Endothelial cell of umbilical vein (primary cell): Measurements from ENCODE around the gene CCDC85B. TPM values are rescaled to one million over a fixed set of nuclear protein-coding genes. Genes with fewer than 3 reads are reported as not detected.

ENCODE experiments used
- BruUV-seq: library from RNA; stranded (reverse); fragments of 400-500 nt; replicated peaks from 2 replicates; lab custom pipeline; 2021; lab: Mats Ljungman, UMichigan
- CTCF ChIA-PET: fragments of 300-600, 350-600 bp; sonication (Branson Sonifier 250); formaldehyde crosslinking; loops from one replicate; lab custom pipeline; 2021; ENCODE audit warnings: antibody characterized with exemption, inconsistent platforms; lab: Charles Lee
- POLR2A ChIA-PET: fragments of 300-600, 350-600 bp; sonication (Branson Sonifier 250); formaldehyde crosslinking; loops from one replicate; lab custom pipeline; 2021; ENCODE audit warnings: antibody characterized with exemption, inconsistent platforms; lab: Charles Lee
- DNase-seq: peaks from one replicate; pipeline ENCODE4 v3.0.0-alpha.2; 2011; ENCODE audit warnings: low read depth, low spot score
- FAIRE-seq: peaks from 2 replicates; lab custom pipeline; 2011; peaks lifted over from hg19 to GRCh38; lab: Jason Lieb, UNC
- H2AFZ ChIP-seq: 2 replicates; pipeline ENCODE4 v1.6.0; 2012; ENCODE audit warnings: low read depth, low read length, control low read depth, inconsistent platforms
- H3K27ac ChIP-seq: 2 replicates; pipeline ENCODE4 v1.5.1; 2011; ENCODE audit warnings: low read depth, mild to moderate bottlenecking, control low read depth, low read length, moderate library complexity; ENCODE audit not compliant: insufficient read depth
- H3K27me3 ChIP-seq, 2 experiments: 2 replicates each; pipeline versions ENCODE4 v1.6.0 to v1.6.1; 2011; ENCODE audit warnings: low read length in 2 of 2, mixed read lengths in 1 of 2; ENCODE audit not compliant: control insufficient read depth in 2 of 2, insufficient read depth in 2 of 2
- H3K36me3 ChIP-seq, 2 experiments: 2 replicates in 1 of 2; 3 replicates in 1 of 2; pipeline ENCODE4 v1.5.1; 2011; ENCODE audit warnings: low read length in 2 of 2, mild to moderate bottlenecking in 1 of 2, moderate library complexity in 1 of 2; ENCODE audit not compliant: control insufficient read depth in 2 of 2, insufficient read depth in 2 of 2; ENCODE audit errors: extremely low read depth in 1 of 2
- H3K4me1 ChIP-seq: 3 replicates; pipeline ENCODE4 v1.5.1; 2011; ENCODE audit warnings: mild to moderate bottlenecking, low read length; ENCODE audit not compliant: control insufficient read depth, insufficient read depth; ENCODE audit errors: extremely low read depth
- H3K4me2 ChIP-seq: 2 replicates; pipeline ENCODE4 v1.6.1; 2011; ENCODE audit warnings: low read length, control low read depth, mixed read lengths; ENCODE audit not compliant: insufficient read depth
- H3K4me3 ChIP-seq, 3 experiments: fragments of 200-600 bp in 1 of 3; sonication (generic), shearing (Covaris generic) in 1 of 3; replicated peaks in 1 of 3; 2 replicates each; pipeline ENCODE4 v1.5.1; 2011 to 2016; ENCODE audit warnings: control low read depth in 3 of 3, low read length in 3 of 3, mild to moderate bottlenecking in 2 of 3, inconsistent platforms in 1 of 3, low read depth in 1 of 3, moderate library complexity in 1 of 3; ENCODE audit not compliant: insufficient read depth in 1 of 3
- H3K79me2 ChIP-seq: 2 replicates; pipeline ENCODE4 v1.6.0; 2012; ENCODE audit warnings: low read length, inconsistent platforms; ENCODE audit not compliant: control insufficient read depth, insufficient read depth
- H3K9ac ChIP-seq: replicated peaks from 2 replicates; pipeline ENCODE3; 2011; ENCODE audit warnings: low read length, control low read depth; ENCODE audit not compliant: insufficient read depth; ENCODE audit errors: extremely low read depth
- H3K9me1 ChIP-seq: replicated peaks from 3 replicates; pipeline ENCODE4 v1.6.0; 2011; ENCODE audit warnings: mild to moderate bottlenecking, low read length; ENCODE audit not compliant: control insufficient read depth, insufficient read depth; ENCODE audit errors: extremely low read depth
- H3K9me3 ChIP-seq: replicated peaks from 2 replicates; pipeline ENCODE4 v1.5.1; 2012; ENCODE audit warnings: low read length, inconsistent platforms; ENCODE audit not compliant: control insufficient read depth, insufficient read depth
- H4K20me1 ChIP-seq: replicated peaks from 2 replicates; pipeline ENCODE3; 2011; ENCODE audit warnings: mild to moderate bottlenecking, low read length; ENCODE audit not compliant: control insufficient read depth, insufficient read depth; ENCODE audit errors: extremely low read depth
- JUN ChIP-seq: IDR thresholded peaks from 2 replicates; pipeline ENCODE4 v1.6.1; 2011; ENCODE audit warnings: borderline replicate concordance, low read depth; ENCODE audit not compliant: insufficient read length, insufficient read depth
- MAX ChIP-seq: IDR thresholded peaks from 2 replicates; pipeline ENCODE4 v1.6.1; 2011; ENCODE audit not compliant: insufficient read depth, insufficient read length
- MYC ChIP-seq: IDR thresholded peaks from one replicate; pipeline ENCODE4 v1.6.1; 2011; ENCODE audit warnings: mild to moderate bottlenecking, low read depth, low read length
- POLR2A ChIP-seq: IDR thresholded peaks from 2 replicates; pipeline ENCODE4 v1.6.1; 2012; ENCODE audit warnings: low read depth, mild to moderate bottlenecking, control low read depth, low read length
- dilution Hi-C: fragments of 300-500 bp; cut with MboI; formaldehyde crosslinking; loops from one replicate; pipeline ENCODE4 v1.15.0; 2019; ENCODE audit warnings: low sequenced_read_pairs; ENCODE audit not compliant: extremely low pct_ligation_motif_present
- intact Hi-C: fragments of 100-400 bp; cut with micrococcal nuclease; formaldehyde crosslinking; loops from one replicate; pipeline ENCODE4 v1.10.0; 2022
- polyA plus RNA-seq, 4 experiments: library from polyadenylated mRNA; depleted of rRNA in 3 of 4; stranded (reverse) in 3 of 4; unstranded in 1 of 4; fragments of >200 nt; gene quantifications; 2 replicates each; pipeline versions ENCODE4 v1.2.1 to v1.2.3, GENCODE V29; 2011 to 2012; ENCODE audit warnings: missing spikeins in 1 of 4
- total RNA-seq: library from RNA; stranded (reverse); gene quantifications from 2 replicates; pipeline ENCODE4 v1.2.3, GENCODE V29; 2021

CCDC85B gene
- total and polyA plus RNA-seq, 2 donors (not counting 3 experiments of a cell fraction or from before 2014, with no cell fraction given): 105 to 107 TPM

DNA sequence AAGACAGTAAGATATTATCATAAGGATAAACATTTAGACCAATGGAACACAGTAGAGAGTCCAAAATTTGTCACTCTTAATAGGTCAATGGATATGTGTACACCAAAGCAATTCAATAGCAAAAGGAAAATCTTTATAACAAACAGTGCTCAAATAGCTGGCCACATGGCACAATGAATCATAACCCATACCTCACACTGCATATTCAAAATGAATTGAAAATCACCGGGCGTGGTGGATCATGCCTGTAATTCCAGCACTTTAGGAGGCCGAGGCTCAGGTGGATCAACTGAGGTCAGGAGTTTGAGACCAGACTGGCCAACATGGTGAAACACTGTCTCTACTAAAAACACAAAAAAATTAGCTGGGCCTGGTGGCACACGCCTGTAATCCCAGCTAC lies 48.3 kb upstream of the CCDC85B start:
- ChIA-PET CTCF (interaction anchor here (2.5 kb wide), 1 partner anchor 10 kb away, joined by 9 read pairs; no protein-coding TSS in a partner anchor), POLR2A (no interaction called here)

GRCh38 chr11:65843811-65844210 lies 46.7 kb upstream of the CCDC85B start:
- FAIRE-seq: no peak
- POLR2A ChIA-PET: no interaction called here
- no peaks in the 10 kb centered on the region for H3K9me1 ChIP-seq

More for the DNA sequence above, 48.3 kb upstream of the CCDC85B start:
- no peak overlapping the region for H3K4me3 ChIP-seq
- H3K9me1 ChIP-seq: no peaks in the 10 kb centered on the region
- no peaks in the 10 kb centered on the region for H3K4me1 ChIP-seq
- FAIRE-seq (peak; percentile 42), DNase-seq (no peak)
- intact Hi-C loops (no loop called here), dilution Hi-C loops (no loop called here)
- no peaks in the 10 kb centered on the region for H3K79me2 ChIP-seq
- no peaks in the 10 kb centered on the region for H4K20me1 ChIP-seq
- no peak overlapping the region for H3K27ac ChIP-seq
- TF ChIP-seq POLR2A (no peak), MAX (no peak), JUN (no peak)
- H3K4me2 ChIP-seq: no peak overlapping the region
- H2AFZ ChIP-seq: no peak overlapping the region
- no peaks in the 10 kb centered on the region for H3K9me3 ChIP-seq
- BruUV-seq: no TSS peak
- no peak overlapping the region for H3K9ac ChIP-seq
- H3K36me3 ChIP-seq: no peaks in the 10 kb centered on the region
- no peaks in the 10 kb centered on the region for H3K27me3 ChIP-seq

More at GRCh38 chr11:65843811-65844210, 46.7 kb upstream of the CCDC85B start:
- Histone ChIP-seq H2AFZ (no peak overlapping the region), H3K4me1 (no peaks in the 10 kb centered on the region), H3K9me3 (no peaks in the 10 kb centered on the region), H3K79me2 (no peaks in the 10 kb centered on the region), H3K36me3 (no peaks in the 10 kb centered on the region), H3K4me2 (no peak overlapping the region), H3K27ac (no peak overlapping the region), H3K27me3 (no peaks in the 10 kb centered on the region), H4K20me1 (no peaks in the 10 kb centered on the region), H3K4me3 (no peak overlapping the region), H3K9ac (no peak overlapping the region)
- dilution Hi-C loops (no loop called here), intact Hi-C loops (no loop called here)
- TF ChIP-seq JUN (no peak), MYC (no peak), MAX (no peak)
- no TSS peak for BruUV-seq
- DNase-seq: no peak
- CTCF ChIA-PET: interaction anchor here (1.0 to 2.5 kb wide), 4 partner anchors 8 to 64 kb away, joined by 3 to 9 read pairs (median 5); partner anchors contain the start of gene AP5B1
